GM12875 (cell line): ENCODE data around the gene FOXM1.
A peak's percentile ranks its signal among the peaks of the same experiment; 100 is the strongest.

Experiments
- H3K4me3 ChIP-seq: one replicate; pipeline ENCODE4 v1.5.1; 2011; ENCODE audit warnings: low read depth, low read length, control low read depth
- CTCF ChIP-seq: IDR thresholded peaks from 2 replicates; pipeline ENCODE4 v1.5.1; 2011; ENCODE audit warnings: low read depth, mild to moderate bottlenecking, control low read depth, inconsistent platforms, low read length, moderate library complexity, borderline replicate concordance; ENCODE audit not compliant: insufficient read depth

FOXM1 gene

GRCh38 chr12:2893007-2893406 is 16.0 kb upstream of the FOXM1 start:
- no peak for TF ChIP-seq CTCF
- H3K4me3 ChIP-seq: no peak overlapping the region

GRCh38 chr12:2892246-2892645 is 15.3 kb upstream of the FOXM1 start:
- H3K4me3 ChIP-seq: no peak overlapping the region
- TF ChIP-seq CTCF: no peak

- peak overlapping the region; percentile 93 for H3K4me3 ChIP-seq
- no peak for TF ChIP-seq CTCF
These were observed 14.5 kb upstream of the FOXM1 start for GRCh38 chr12:2891240-2892053.

- peak within 1 kb of the TSS; percentile 93 for H3K4me3 ChIP-seq
These were observed 13.6 kb upstream of the FOXM1 start, which contains the start of gene TULP3 for GRCh38 chr12:2890388-2891239. TSS of gene TULP3 (plus strand) at chr12:2890891. CDS start at chr12:2890948, 57 bp downstream.

GRCh38 chr12:2890001-2890387 is 13.0 kb upstream of the FOXM1 start:
- no peak for TF ChIP-seq CTCF

More at GRCh38 chr12:2890388-2891239, 13.6 kb upstream of the FOXM1 start, which contains the start of gene TULP3:
- TF ChIP-seq CTCF: no peak

GRCh38 chr12:2886768-2887450 is 9.9 kb upstream of the FOXM1 start:
- H3K4me3 ChIP-seq: no peak overlapping the region
- TF ChIP-seq CTCF: no peak

More at GRCh38 chr12:2890001-2890387, 13.0 kb upstream of the FOXM1 start:
- peak overlapping the region; percentile 93 for H3K4me3 ChIP-seq
